Kidney (tissue), 14 donors: ENCODE measurements around the gene RNU6-8. TPM values are rescaled to one million over a fixed set of nuclear protein-coding genes. Genes with fewer than 3 reads are reported as not detected.

Experiments used
- DNase-seq, 5 donors: peaks; one replicate each; pipeline ENCODE4 v3.0.0-alpha.2; 2013 to 2020
- FAIRE-seq: peaks from 2 replicates; lab custom pipeline; 2012; peaks lifted over from hg19 to GRCh38; lab: Jason Lieb, UNC
- H3K27ac ChIP-seq, 2 donors: one replicate each; pipeline ENCODE4 v1.7.0; 2013; ENCODE audit warnings: low read depth in 2 of 2, low read length in 2 of 2, inconsistent platforms in 1 of 2
- H3K27me3 ChIP-seq: one replicate; pipeline ENCODE4 v1.7.1; 2013; ENCODE audit warnings: low read length, inconsistent platforms; ENCODE audit not compliant: control insufficient read depth, insufficient read depth
- H3K36me3 ChIP-seq, 3 donors: one replicate each; pipeline versions ENCODE4 v1.7.0 to v1.7.1; 2013; ENCODE audit warnings: low read length in 3 of 3, control low read depth in 1 of 3, inconsistent platforms in 1 of 3; ENCODE audit not compliant: insufficient read depth in 3 of 3, control insufficient read depth in 2 of 3
- H3K4me1 ChIP-seq, 3 donors: one replicate each; pipeline versions ENCODE4 v1.7.0 to v1.7.1; 2013; ENCODE audit warnings: low read length in 3 of 3, inconsistent platforms in 1 of 3, low read depth in 1 of 3; ENCODE audit not compliant: control insufficient read depth in 2 of 3, insufficient read depth in 2 of 3
- H3K4me3 ChIP-seq, 3 donors: one replicate each; pipeline versions ENCODE4 v1.7.0 to v1.8.1; 2013; ENCODE audit warnings: low read length in 3 of 3, control low read depth in 1 of 3, inconsistent platforms in 1 of 3
- H3K9ac ChIP-seq, 3 donors: one replicate each; pipeline versions ENCODE4 v1.7.0 to v1.7.1; 2013; ENCODE audit warnings: low read length in 3 of 3, control low read depth in 1 of 3, inconsistent platforms in 1 of 3
- H3K9me3 ChIP-seq, 3 donors: one replicate each; pipeline versions ENCODE4 v1.7.0 to v1.7.1; 2013; ENCODE audit warnings: low read length in 3 of 3, control low read depth in 1 of 3, inconsistent platforms in 1 of 3; ENCODE audit not compliant: control insufficient read depth in 2 of 3, insufficient read depth in 1 of 3
- intact Hi-C: fragments of 100-400 bp; cut with DNase I; formaldehyde crosslinking; loops from one replicate; pipeline ENCODE4 v1.11.1; 2022
- polyA plus RNA-seq: library from polyadenylated mRNA; stranded (reverse); fragments of 350-450 nt; fragmentation: Illumina TruSeq; extraction: RNeasy Lipid Tissue Mini Kit (QIAGEN cat#74804); gene quantifications from one replicate; pipeline ENCODE4 v1.2.3, GENCODE V29; 2014; ENCODE audit warnings: low read depth, low replicate concordance; ENCODE audit not compliant: insufficient read depth
- total RNA-seq: library from RNA; stranded (reverse); fragmentation: NEBNext Ultra II Directional; extraction: Animal tissue kit (Norgen Biotek cat#: 25700); gene quantifications from one replicate; pipeline ENCODE4 v1.2.1, GENCODE V29; 2021
- TF ChIP-seq, protein P1 (sequence below): IDR thresholded peaks from 3 replicates; pipeline ENCODE4 v1.5.1; 2012; ENCODE audit warnings: mild to moderate bottlenecking, moderate library complexity, borderline replicate concordance; ENCODE audit not compliant: insufficient read depth; ENCODE audit errors: extremely low read depth
- donor health status: control.
- donor health status: control.
- donor health status: control.
- donor health status: control.
- donor health status: control.
- donor health status: DM: yes; HTN: yes; CAD: no.
- donor health status: Normal renal cell carcinoma (clear cell type).

The RNU6-8 gene
- total and polyA plus RNA-seq, 2 donors from 2014 or later = not detected

DNA sequence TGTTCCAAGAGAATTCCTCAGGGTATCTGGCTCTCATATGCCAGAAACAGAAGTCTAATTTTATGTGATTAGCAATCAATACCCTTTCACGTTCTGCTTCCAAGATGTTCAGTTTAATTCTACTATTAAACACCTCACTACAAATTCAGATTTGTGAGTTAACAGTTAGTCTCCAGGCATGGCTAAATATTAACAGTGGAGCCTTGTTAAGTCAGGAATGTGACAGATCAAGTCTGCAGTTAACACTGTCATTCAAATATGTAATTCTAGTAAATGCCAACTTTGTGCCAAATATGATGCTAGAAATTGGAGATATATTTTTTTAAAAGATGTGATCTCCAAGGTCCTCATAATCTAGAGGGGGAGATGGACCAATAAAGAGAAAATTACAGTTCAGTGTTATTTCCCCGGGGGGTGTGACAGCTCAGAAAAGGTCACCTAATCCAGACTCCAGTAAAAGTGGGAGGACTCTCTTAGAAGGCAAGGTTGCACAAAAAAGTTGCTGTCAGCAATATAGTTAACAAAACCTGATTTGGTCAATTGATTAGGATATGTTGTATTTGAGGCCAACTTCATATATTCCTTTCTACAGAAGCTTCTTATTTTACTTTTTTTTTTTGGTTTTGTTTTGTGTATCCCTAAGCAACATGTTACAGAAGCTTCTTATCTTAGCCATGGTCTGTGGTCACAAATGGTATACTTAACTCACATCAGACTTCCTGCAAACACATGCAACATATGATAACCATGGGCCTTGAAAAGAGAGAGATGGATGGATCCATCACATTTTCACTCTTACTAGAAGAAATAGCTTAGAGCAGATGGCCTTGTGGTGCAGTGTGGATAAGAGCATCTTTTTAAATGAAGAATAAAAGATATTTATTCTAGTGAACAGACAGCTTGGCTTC is 19.7 kb downstream of the RNU6-8 start:
- H3K4me1 ChIP-seq = no peaks in the 10 kb centered on the region
- H3K9ac ChIP-seq = no peak overlapping the region
- intact Hi-C loops = no loop called here
- DNase-seq = peak in 2 of 5 donors; percentile 48 to 58
- H3K9me3 ChIP-seq = peaks cover 0 to 5% (median 2%) of the 10 kb centered on the region in 3 donors
- H3K27me3 ChIP-seq = no peaks in the 10 kb centered on the region
- H3K36me3 ChIP-seq = no peaks in the 10 kb centered on the region
- TF ChIP-seq, protein P1, sequence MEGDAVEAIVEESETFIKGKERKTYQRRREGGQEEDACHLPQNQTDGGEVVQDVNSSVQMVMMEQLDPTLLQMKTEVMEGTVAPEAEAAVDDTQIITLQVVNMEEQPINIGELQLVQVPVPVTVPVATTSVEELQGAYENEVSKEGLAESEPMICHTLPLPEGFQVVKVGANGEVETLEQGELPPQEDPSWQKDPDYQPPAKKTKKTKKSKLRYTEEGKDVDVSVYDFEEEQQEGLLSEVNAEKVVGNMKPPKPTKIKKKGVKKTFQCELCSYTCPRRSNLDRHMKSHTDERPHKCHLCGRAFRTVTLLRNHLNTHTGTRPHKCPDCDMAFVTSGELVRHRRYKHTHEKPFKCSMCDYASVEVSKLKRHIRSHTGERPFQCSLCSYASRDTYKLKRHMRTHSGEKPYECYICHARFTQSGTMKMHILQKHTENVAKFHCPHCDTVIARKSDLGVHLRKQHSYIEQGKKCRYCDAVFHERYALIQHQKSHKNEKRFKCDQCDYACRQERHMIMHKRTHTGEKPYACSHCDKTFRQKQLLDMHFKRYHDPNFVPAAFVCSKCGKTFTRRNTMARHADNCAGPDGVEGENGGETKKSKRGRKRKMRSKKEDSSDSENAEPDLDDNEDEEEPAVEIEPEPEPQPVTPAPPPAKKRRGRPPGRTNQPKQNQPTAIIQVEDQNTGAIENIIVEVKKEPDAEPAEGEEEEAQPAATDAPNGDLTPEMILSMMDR = no peak
- no peak overlapping the region for H3K27ac ChIP-seq
- no peak overlapping the region for H3K4me3 ChIP-seq
- FAIRE-seq = no peak

DNA sequence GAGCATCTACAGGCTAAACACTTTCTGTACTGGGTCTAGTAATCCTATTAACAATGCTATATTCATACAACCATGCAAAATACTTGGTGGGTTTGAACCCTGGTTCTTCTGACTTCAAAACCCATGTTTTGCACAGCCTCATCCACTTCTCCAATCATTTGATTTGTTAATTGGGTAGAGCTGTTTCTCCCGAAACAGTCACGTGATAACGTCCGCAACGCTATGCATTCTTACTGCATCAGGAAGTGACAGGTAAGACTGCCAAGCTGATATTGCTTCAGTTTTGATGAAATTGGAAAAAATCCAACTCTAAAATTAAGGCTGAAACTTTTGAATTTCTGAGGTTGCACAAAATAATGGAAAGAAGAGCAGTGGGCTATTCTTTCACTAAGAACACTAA is 31.6 kb downstream of the RNU6-8 start:
- Histone ChIP-seq H3K27me3 (no peaks in the 10 kb centered on the region), H3K4me3 (no peak overlapping the region), H3K36me3 (no peaks in the 10 kb centered on the region), H3K9me3 (no peaks in the 10 kb centered on the region), H3K27ac (no peak overlapping the region), H3K4me1 (no peaks in the 10 kb centered on the region), H3K9ac (no peak overlapping the region)
- intact Hi-C loops = no loop called here
- no peak for DNase-seq
- no peak for FAIRE-seq
- TF ChIP-seq, protein P1 = no peak

DNA sequence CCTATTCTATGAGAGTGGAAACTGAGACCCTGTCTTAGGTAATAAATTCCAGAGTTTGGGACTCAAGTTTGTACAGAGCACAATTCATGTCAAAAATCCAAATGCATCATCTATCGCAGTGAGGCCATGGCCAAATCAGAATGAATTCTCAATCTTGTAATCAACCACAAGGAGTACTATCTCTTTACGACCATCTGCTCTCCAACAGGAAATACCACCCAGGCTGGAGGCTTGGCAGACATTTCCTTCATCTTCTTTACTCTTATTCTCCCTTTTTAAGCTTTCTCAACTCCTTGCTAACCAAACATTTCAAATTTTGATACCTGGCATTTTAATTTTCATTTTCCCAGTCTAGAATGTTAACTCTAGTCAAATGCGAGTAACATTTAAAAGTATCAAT is 33.9 kb downstream of the RNU6-8 start:
- Histone ChIP-seq H3K9me3 (no peaks in the 10 kb centered on the region), H3K9ac (no peak overlapping the region), H3K27me3 (no peaks in the 10 kb centered on the region), H3K27ac (no peak overlapping the region), H3K4me3 (no peak overlapping the region), H3K36me3 (no peaks in the 10 kb centered on the region), H3K4me1 (no peaks in the 10 kb centered on the region)
- no peak for FAIRE-seq
- TF ChIP-seq, protein P1 = no peak
- intact Hi-C loops = no loop called here
- DNase-seq = no peak
